SU-DHL-6 (cell line): ENCODE data around the gene PML.
"Not testable (repeated sequence)": the region's sequence is repeated elsewhere in the genome, so short reads cannot be mapped to it uniquely, and the experiment has no call there.

Source experiments
- H2AFZ ChIP-seq: fragments of 200-600 bp; sonication (generic); 2 replicates; pipeline ENCODE4 v1.6.1; 2014; ENCODE audit warnings: low read depth, mild to moderate bottlenecking, moderate library complexity, mixed read lengths, antibody characterized with exemption, low read length; ENCODE audit not compliant: severe bottlenecking
- H3F3A ChIP-seq: fragments of 200-600 bp; shearing (Covaris generic); 2 replicates; pipeline ENCODE4 v1.6.0; 2016; ENCODE audit warnings: antibody characterized with exemption, mild to moderate bottlenecking; ENCODE audit not compliant: insufficient read depth
- H3K27ac ChIP-seq: fragments of 200-600 bp; sonication (generic); 2 replicates; pipeline ENCODE4 v1.5.1; 2016; ENCODE audit warnings: low read depth, mild to moderate bottlenecking, low read length, moderate library complexity, mixed read lengths
- H3K27me3 ChIP-seq: fragments of 200-600 bp; sonication (generic), shearing (Covaris generic); 2 replicates; pipeline ENCODE4 v1.6.0; 2014; ENCODE audit warnings: mild to moderate bottlenecking, low read length
- H3K36me3 ChIP-seq: fragments of 200-600 bp; sonication (generic); 2 replicates; pipeline ENCODE4 v1.6.1; 2014; ENCODE audit warnings: mild to moderate bottlenecking, low read length, mixed read lengths
- H3K4me2 ChIP-seq: fragments of 300-600, 200-600 bp; shearing (Covaris generic), sonication (generic); 2 replicates; pipeline ENCODE4 v1.6.0; 2014; ENCODE audit warnings: low read length, low read depth, mild to moderate bottlenecking; ENCODE audit not compliant: poor library complexity, severe bottlenecking
- H3K4me3 ChIP-seq: fragments of 200-600 bp; sonication (generic); 2 replicates; pipeline ENCODE4 v1.5.1; 2014; ENCODE audit warnings: antibody characterized with exemption, low read length, mild to moderate bottlenecking, mixed read lengths; ENCODE audit not compliant: insufficient read depth, poor library complexity, severe bottlenecking
- H3K79me2 ChIP-seq: fragments of 200-600 bp; sonication (generic); 2 replicates; pipeline ENCODE4 v1.6.1; 2014; ENCODE audit warnings: mild to moderate bottlenecking, low read length, moderate library complexity; ENCODE audit not compliant: insufficient read depth
- H3K9ac ChIP-seq: fragments of 200-600 bp; sonication (generic); 2 replicates; pipeline ENCODE4 v1.7.0; 2014; ENCODE audit warnings: mild to moderate bottlenecking, low read length
- H3K9me2 ChIP-seq: fragments of 200-600 bp; sonication (generic); replicated peaks from 2 replicates; pipeline ENCODE4 v1.6.1; 2014; ENCODE audit warnings: low read length; ENCODE audit not compliant: insufficient read depth
- H3K9me3 ChIP-seq: fragments of 200-600 bp; sonication (generic); 2 replicates; pipeline ENCODE4 v1.6.1; 2014; ENCODE audit warnings: low read length, mixed read lengths; ENCODE audit not compliant: insufficient read depth
- H4K20me1 ChIP-seq: fragments of 200-600 bp; sonication (generic); 2 replicates; pipeline ENCODE4 v1.6.1; 2014; ENCODE audit warnings: low read depth, mild to moderate bottlenecking, antibody characterized with exemption, low read length, moderate library complexity, mixed read lengths
- CTCF ChIP-seq: fragments of 200-600 bp; sonication (generic); IDR thresholded peaks from one replicate; pipeline ENCODE4 v1.5.1; 2017; ENCODE audit warnings: antibody characterized with exemption, mild to moderate bottlenecking, low read length, moderate library complexity; ENCODE audit not compliant: insufficient read depth, poor library complexity, severe bottlenecking
- EZH2phosphoT487 ChIP-seq: fragments of 200-600 bp; sonication (generic), shearing (Covaris generic); conservative IDR thresholded peaks from 2 replicates; pipeline ENCODE4 v1.6.1; 2018; ENCODE audit warnings: mild to moderate bottlenecking, antibody characterized with exemption, low read length, moderate library complexity, mixed read lengths

The PML gene

GRCh38 chr15:74050127-74050526 lies 55.6 kb downstream of the PML start:
- no peaks in the 10 kb centered on the region for H3F3A ChIP-seq
- H3K79me2 ChIP-seq, result no peaks in the 10 kb centered on the region
- TF ChIP-seq CTCF, result no peak
- TF ChIP-seq EZH2phosphoT487, result no peak

GRCh38 chr15:74050556-74051234 lies 56.2 kb downstream of the PML start:
- Histone ChIP-seq H3K9me2 (no peaks in the 10 kb centered on the region), H3K79me2 (no peaks in the 10 kb centered on the region), H3F3A (no peaks in the 10 kb centered on the region), H3K9me3 (no peaks in the 10 kb centered on the region), H4K20me1 (no peaks in the 10 kb centered on the region), H3K27me3 (no peaks in the 10 kb centered on the region), H3K27ac (no peak overlapping the region), H3K36me3 (no peaks in the 10 kb centered on the region), H3K4me3 (no peak overlapping the region), H2AFZ (no peak overlapping the region), H3K9ac (no peak overlapping the region), H3K4me2 (no peak overlapping the region)
- TF ChIP-seq EZH2phosphoT487 (no peak), CTCF (no peak)

More at GRCh38 chr15:74050127-74050526, 55.6 kb downstream of the PML start:
- H3K9ac ChIP-seq, result no peak overlapping the region
- H3K9me3 ChIP-seq, result no peaks in the 10 kb centered on the region
- no peaks in the 10 kb centered on the region for H3K36me3 ChIP-seq
- H3K27me3 ChIP-seq, result no peaks in the 10 kb centered on the region
- H3K27ac ChIP-seq, result no peak overlapping the region
- H2AFZ ChIP-seq, result no peak overlapping the region
- H3K9me2 ChIP-seq, result no peaks in the 10 kb centered on the region
- H3K4me2 ChIP-seq, result no peak overlapping the region
- H4K20me1 ChIP-seq, result no peaks in the 10 kb centered on the region
- H3K4me3 ChIP-seq, result no peak overlapping the region

GRCh38 chr15:74052271-74053260 lies 58.0 kb downstream of the PML start:
- H3K36me3 ChIP-seq, H3K4me3 ChIP-seq, H4K20me1 ChIP-seq, H3K27ac ChIP-seq, H3K27me3 ChIP-seq, H2AFZ ChIP-seq, H3F3A ChIP-seq, H3K4me2 ChIP-seq, H3K9me3 ChIP-seq, H3K9me2 ChIP-seq, H3K9ac ChIP-seq, H3K79me2 ChIP-seq: not testable (repeated sequence)

- Histone ChIP-seq H4K20me1 (no peaks in the 10 kb centered on the region), H3K9me3 (no peaks in the 10 kb centered on the region), H3K4me2 (no peak overlapping the region), H3K27ac (no peak overlapping the region), H3K9ac (no peak overlapping the region), H3K9me2 (no peaks in the 10 kb centered on the region), H3K79me2 (no peaks in the 10 kb centered on the region), H3K36me3 (no peaks in the 10 kb centered on the region), H3K4me3 (no peak overlapping the region), H2AFZ (no peak overlapping the region), H3F3A (no peaks in the 10 kb centered on the region), H3K27me3 (no peaks in the 10 kb centered on the region)
- no peak for TF ChIP-seq CTCF
- TF ChIP-seq EZH2phosphoT487, result no peak
These were observed 59.0 kb downstream of the PML start for GRCh38 chr15:74053517-74053916.
